ENCODE measurements around the gene FAM83F.

FAM83F gene

DNA sequence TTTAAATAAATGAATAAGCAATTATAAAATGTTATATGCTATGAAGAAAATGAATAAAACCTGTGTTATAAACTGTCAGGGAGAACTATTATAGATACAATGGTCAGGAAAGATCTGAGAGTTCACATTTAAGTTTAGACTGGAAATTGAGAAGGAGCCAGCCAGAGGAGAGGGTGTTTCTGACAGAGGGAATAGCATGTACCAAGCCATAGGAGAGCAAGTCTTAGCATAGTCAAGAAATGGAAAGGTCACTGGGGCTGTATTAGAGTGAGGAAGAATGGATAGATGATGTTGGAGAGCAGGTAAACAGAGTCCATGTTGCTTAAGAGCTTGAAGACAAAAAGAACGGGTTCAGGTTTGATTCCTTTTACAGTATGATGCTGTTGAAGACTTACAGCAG, 87.4 kb downstream of the FAM83F start:
- FAIRE-seq = no peak
- no peak for DNase-seq (ENCODE audit: insufficient read length, low spot score)
- no peak for TF ChIP-seq CTCF (IDR thresholded peaks at IDR 0.05; ENCODE audit: insufficient read depth, missing control alignments)

DNA sequence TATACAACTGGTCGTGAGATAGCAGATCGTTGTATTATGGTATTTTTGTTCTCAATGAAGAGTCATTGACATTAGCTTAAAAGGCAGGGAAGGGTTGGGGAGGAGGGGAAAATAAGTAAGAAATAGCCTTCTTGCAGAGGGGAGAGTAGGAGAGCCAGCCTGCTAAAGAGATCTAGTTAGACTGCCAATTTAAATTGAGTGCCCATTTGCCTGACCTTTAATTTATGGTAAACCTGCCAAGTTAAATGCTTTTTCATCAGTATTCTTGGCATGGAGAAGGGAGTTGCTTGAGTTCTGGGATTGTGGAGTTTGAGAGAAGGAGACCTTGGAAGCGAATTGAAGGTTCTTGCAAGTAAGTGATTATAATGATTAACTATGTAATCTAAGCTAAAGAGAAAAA, 89.0 kb downstream of the FAM83F start:
- no peak for FAIRE-seq
- no peak for TF ChIP-seq CTCF (IDR thresholded peaks at IDR 0.05; ENCODE audit: insufficient read depth, missing control alignments)
- DNase-seq (ENCODE audit: insufficient read length, low spot score) = no peak

DNA sequence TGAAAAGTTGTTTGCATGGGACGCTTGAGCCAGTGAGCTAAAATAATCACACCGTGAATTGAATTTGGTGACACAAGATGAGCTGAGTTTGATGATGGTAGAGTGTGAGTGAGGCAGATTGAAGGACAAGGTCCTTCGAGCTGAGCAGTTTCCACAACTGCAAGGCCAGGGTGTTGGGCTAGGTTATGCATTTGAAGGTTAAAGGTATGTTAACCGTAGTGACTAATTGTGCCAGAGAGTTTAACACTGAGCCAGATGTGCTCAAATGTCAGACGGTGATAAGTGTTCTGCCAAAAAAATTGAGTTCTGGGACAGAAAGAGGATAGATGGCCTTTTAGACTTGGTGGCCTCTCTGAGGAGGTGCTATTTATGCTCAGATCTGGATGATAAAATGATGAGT, 89.5 kb downstream of the FAM83F start:
- TF ChIP-seq CTCF (IDR thresholded peaks at IDR 0.05; ENCODE audit: insufficient read depth, missing control alignments) = no peak
- FAIRE-seq (no peak), DNase-seq (ENCODE audit: insufficient read length, low spot score) (no peak)

- DNase-seq (ENCODE audit: insufficient read length, low spot score) (no peak), FAIRE-seq (no peak)
- TF ChIP-seq CTCF (IDR thresholded peaks at IDR 0.05; ENCODE audit: insufficient read depth, missing control alignments) = no peak
Measured at GRCh38 chr22:40088818-40089217, 94.1 kb downstream of the FAM83F start.
